HG03135 (cell line): ENCODE data around the gene MAP7.

Experiments used
- ATAC-seq: cut with Tn5 transposase; IDR thresholded peaks from one replicate; pipeline ENCODE4 v1.9.1; 2021; ENCODE audit warnings: mild to moderate bottlenecking, moderate library complexity; ENCODE audit not compliant: unreplicated experiment

MAP7 gene

GRCh38 chr6:136566007-136566487, 15.8 kb upstream of the MAP7 start:
- ATAC-seq = no peak

GRCh38 chr6:136564180-136564579, 14.0 kb upstream of the MAP7 start:
- ATAC-seq = no peak

GRCh38 chr6:136563386-136564152, 13.3 kb upstream of the MAP7 start:
- ATAC-seq = no peak

- ATAC-seq = no peak
Observed at GRCh38 chr6:136562211-136562610, 12.0 kb upstream of the MAP7 start.

GRCh38 chr6:136553166-136553787, 3.1 kb upstream of the MAP7 start:
- ATAC-seq = no peak

- ATAC-seq = no peak
Observed at GRCh38 chr6:136552054-136552453, 1.8 kb upstream of the MAP7 start.

- ATAC-seq = no peak
Observed at GRCh38 chr6:136551103-136551502, 881 bp upstream of the MAP7 start.

- ATAC-seq = peak; percentile 56
Observed at GRCh38 chr6:136550045-136550329, 235 bp downstream of the MAP7 start.

GRCh38 chr6:136549300-136550044, 750 bp downstream of the MAP7 start:
- ATAC-seq = peak; percentile 16

GRCh38 chr6:136548582-136549299, 1.5 kb downstream of the MAP7 start:
- ATAC-seq = no peak

GRCh38 chr6:136547871-136548270, 2.4 kb downstream of the MAP7 start:
- no peak for ATAC-seq

- no peak for ATAC-seq
Observed at GRCh38 chr6:136547336-136547735, 2.9 kb downstream of the MAP7 start.

- no peak for ATAC-seq
Observed at GRCh38 chr6:136546331-136546730, 3.9 kb downstream of the MAP7 start.

- ATAC-seq = no peak
Observed at GRCh38 chr6:136544326-136544725, 5.9 kb downstream of the MAP7 start.

GRCh38 chr6:136541395-136541794, 8.8 kb downstream of the MAP7 start:
- ATAC-seq = no peak

- no peak for ATAC-seq
Observed at GRCh38 chr6:136539967-136540652, 10.1 kb downstream of the MAP7 start.

- ATAC-seq = no peak
Observed at GRCh38 chr6:136538836-136539235, 11.4 kb downstream of the MAP7 start.

- no peak for ATAC-seq
Observed at GRCh38 chr6:136535880-136536650, 14.2 kb downstream of the MAP7 start.

- ATAC-seq = no peak
Observed at GRCh38 chr6:136535017-136535765, 15.0 kb downstream of the MAP7 start.
